GM12892 (cell line): Measurements from ENCODE around the gene PDCD11.

Source experiments
- POLR2A ChIP-seq: IDR thresholded peaks from 2 replicates; pipeline ENCODE4 v1.6.1; 2011; ENCODE audit warnings: low read depth, low read length, control low read depth
- POLR2AphosphoS5 ChIP-seq: IDR thresholded peaks from 2 replicates; pipeline ENCODE4 v1.6.1; 2011; ENCODE audit warnings: low read depth, low read length, control low read depth
- TAF1 ChIP-seq: IDR thresholded peaks from 2 replicates; pipeline ENCODE4 v1.6.1; 2011; ENCODE audit warnings: low read depth, mild to moderate bottlenecking, control low read depth, low read length, borderline replicate concordance

DNA sequence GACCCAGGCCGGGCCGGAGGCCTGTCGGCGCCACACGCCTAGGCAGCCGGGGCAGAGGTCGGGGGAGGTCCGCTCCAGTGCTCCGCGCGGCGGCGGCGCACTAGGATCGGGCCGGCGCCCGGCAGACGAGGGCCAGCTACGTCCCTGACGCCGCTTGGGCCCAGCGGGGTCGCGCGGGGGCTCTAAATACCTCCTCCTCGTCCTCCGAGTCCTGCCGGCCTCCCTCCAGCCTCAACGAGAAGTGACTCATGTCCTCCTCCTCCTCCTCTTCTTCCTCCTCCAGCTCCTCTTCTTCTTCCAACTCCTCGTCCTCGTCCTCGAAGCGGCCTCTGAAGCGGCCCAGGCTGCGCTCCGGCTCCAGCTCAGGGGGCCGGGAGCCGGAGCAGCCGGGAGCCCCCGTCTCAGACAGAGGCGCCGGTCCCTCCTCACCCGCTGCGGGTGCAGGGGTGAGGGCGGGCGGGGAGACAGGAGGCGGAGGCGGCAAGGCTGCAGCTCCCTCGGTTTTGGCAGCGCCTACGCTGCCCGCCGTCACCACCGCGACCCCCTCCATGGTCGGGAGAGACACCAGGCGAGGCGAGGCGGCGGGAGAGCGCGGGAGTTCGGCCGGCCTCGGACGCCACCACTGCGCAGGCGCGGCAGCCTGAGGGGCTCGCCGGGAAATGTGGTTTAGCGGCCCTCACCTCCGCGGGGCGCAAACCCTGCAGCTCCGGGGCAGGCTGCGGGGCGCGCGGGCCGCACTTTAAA, 45.7 kb upstream of the PDCD11 start, which contains the start of gene PCGF6:
- TF ChIP-seq TAF1 (0 out of 2 replicates have a peak, but pooled peaks have one; percentile 33), POLR2A (peak; percentile 66; the same call in 1 of the 2 replicates), POLR2AphosphoS5 (peak; percentile 35; the same call in 1 of the 2 replicates)
